ENCODE data around the gene PRRT2. TPM values are rescaled to one million over a fixed set of nuclear protein-coding genes. Genes with fewer than 3 reads are reported as not detected.

The PRRT2 gene
- total RNA-seq, 4 donors from 2014 or later = 10.0 to 28.4 (median 18.5) TPM

DNA sequence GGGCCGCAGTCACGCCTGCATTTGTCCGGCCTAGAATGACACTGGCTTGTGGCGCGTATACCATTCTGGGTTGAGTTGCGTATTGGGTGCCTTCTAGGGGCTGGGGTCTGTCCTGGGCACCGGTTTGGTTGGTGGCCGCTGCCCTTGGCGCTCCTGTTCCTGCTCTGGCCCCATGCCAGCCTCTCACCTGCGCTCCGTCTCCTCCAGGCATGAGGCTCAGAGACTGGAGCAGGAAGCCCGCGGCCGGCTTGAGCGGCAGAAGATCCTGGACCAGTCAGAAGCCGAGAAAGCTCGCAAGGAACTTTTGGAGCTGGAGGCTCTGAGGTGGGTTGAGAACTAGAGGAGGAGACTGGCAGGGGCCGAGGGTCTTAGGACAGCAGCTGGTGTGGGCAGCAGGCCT, 33.7 kb downstream of the PRRT2 start:
- H3K27ac ChIP-seq = no peak overlapping the region
- H3K4me1 ChIP-seq = peaks cover 0 to 11% (median 0%) of the 10 kb centered on the region in 4 donors
- WGBS, 2 donors = 90 to 92% methylated on average over 18 of the region's 18 CpGs
- TF ChIP-seq EP300 (IDR thresholded peaks at IDR 0.05) (no peak), POLR2A (IDR thresholded peaks at IDR 0.05) (no peak), CTCF (IDR thresholded peaks at IDR 0.05) (no peak)
- no peak for DNase-seq (ENCODE audit: low spot score in 2 of 2)
- no peak overlapping the region for H3K4me3 ChIP-seq
- H3K36me3 ChIP-seq = peaks cover 2 to 77% (median 41%) of the 10 kb centered on the region in 3 donors
- H3K9me3 ChIP-seq = no peaks in the 10 kb centered on the region
- no peaks in the 10 kb centered on the region for H3K27me3 ChIP-seq

GRCh38 chr16:29848420-29849297, 36.7 kb downstream of the PRRT2 start:
- Histone ChIP-seq H3K36me3 (peaks cover 0 to 47% (median 26%) of the 10 kb centered on the region in 3 donors), H3K27ac (peak overlapping the region in 3 of 4 donors; percentile 30 to 81 (median 37))
- peak; percentile 41 to 42 for DNase-seq (ENCODE audit: low spot score in 2 of 2)

DNA sequence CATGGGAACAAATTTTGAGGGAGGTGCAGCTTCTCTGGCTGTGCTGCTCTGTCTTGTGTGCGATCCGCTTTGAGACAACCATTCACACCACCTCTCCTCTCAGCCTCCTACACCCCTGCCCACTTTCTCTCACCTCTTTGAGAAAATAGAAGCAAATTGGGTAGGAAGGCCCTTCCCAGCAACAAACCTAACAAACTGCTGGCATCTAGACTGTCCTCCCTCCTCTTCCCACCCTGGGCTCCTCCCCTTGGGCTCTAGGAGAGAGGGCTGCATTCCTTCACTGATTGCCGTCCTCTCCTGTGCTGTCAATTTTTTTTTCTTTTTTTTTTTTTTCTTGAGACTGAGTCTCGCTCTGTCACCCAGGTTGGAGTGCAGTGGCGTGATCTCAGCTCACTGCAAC, 37.5 kb downstream of the PRRT2 start:
- Histone ChIP-seq H3K36me3 (peaks cover 0 to 39% (median 24%) of the 10 kb centered on the region in 3 donors), H3K27me3 (no peaks in the 10 kb centered on the region), H3K9me3 (no peaks in the 10 kb centered on the region), H3K27ac (peak overlapping the region in 3 of 4 donors; percentile 30 to 81 (median 37)), H3K4me3 (no peak overlapping the region), H3K4me1 (peaks cover 0 to 31% (median 0%) of the 10 kb centered on the region in 4 donors)
- DNase-seq (ENCODE audit: low spot score in 2 of 2) = no peak
- WGBS, 2 donors = 41 to 48% methylated on average over 5 of the region's 5 CpGs
- TF ChIP-seq EP300 (IDR thresholded peaks at IDR 0.05) (no peak), POLR2A (IDR thresholded peaks at IDR 0.05) (no peak), CTCF (IDR thresholded peaks at IDR 0.05) (no peak)

More at GRCh38 chr16:29848420-29849297, 36.7 kb downstream of the PRRT2 start:
- Histone ChIP-seq H3K9me3 (no peaks in the 10 kb centered on the region), H3K4me3 (no peak overlapping the region), H3K4me1 (peaks cover 0 to 29% (median 0%) of the 10 kb centered on the region in 4 donors), H3K27me3 (no peaks in the 10 kb centered on the region)
- no peak for TF ChIP-seq POLR2A (IDR thresholded peaks at IDR 0.05)
- peak in 1 of 2 donors; percentile 26 for TF ChIP-seq EP300 (IDR thresholded peaks at IDR 0.05)
- peak; percentile 83 to 92 (median 86) for TF ChIP-seq CTCF (IDR thresholded peaks at IDR 0.05)
- 38 to 53% methylated on average over 13 to 15 of the region's 15 CpGs for WGBS, 2 donors

- H3K27ac ChIP-seq = peak overlapping the region in 1 of 4 donors; percentile 81
These were observed 39.0 kb downstream of the PRRT2 start for GRCh38 chr16:29850998-29851397.

More at GRCh38 chr16:29850998-29851397, 39.0 kb downstream of the PRRT2 start:
- TF ChIP-seq POLR2A (IDR thresholded peaks at IDR 0.05) (no peak), CTCF (IDR thresholded peaks at IDR 0.05) (no peak), EP300 (IDR thresholded peaks at IDR 0.05) (no peak)
- Histone ChIP-seq H3K9me3 (no peaks in the 10 kb centered on the region), H3K4me3 (no peak overlapping the region), H3K36me3 (peaks cover 0 to 24% (median 18%) of the 10 kb centered on the region in 3 donors), H3K27me3 (no peaks in the 10 kb centered on the region), H3K4me1 (peaks cover 0 to 31% (median 0%) of the 10 kb centered on the region in 4 donors)
- no peak for DNase-seq (ENCODE audit: low spot score in 2 of 2)
- WGBS, 2 donors = 88 to 95% methylated on average over 3 of the region's 3 CpGs
